Measurements from ENCODE around the gene PLEKHG5.
A peak's percentile ranks its signal among the peaks of the same experiment; 100 is the strongest.
"Not testable (repeated sequence)": the region's sequence is repeated elsewhere in the genome, so short reads cannot be mapped to it uniquely, and the experiment has no call there.

Gene PLEKHG5

GRCh38 chr1:6497215-6497866, 5.9 kb upstream of the PLEKHG5 start:
- DNase-seq (ENCODE audit: low read depth in 1 of 2, low spot score in 1 of 2) = peak; percentile 21 to 35

GRCh38 chr1:6496890-6497214, 5.4 kb upstream of the PLEKHG5 start:
- DNase-seq (ENCODE audit: low read depth in 1 of 2, low spot score in 1 of 2) = no peak

GRCh38 chr1:6496365-6496721, 4.9 kb upstream of the PLEKHG5 start:
- no peak for DNase-seq (ENCODE audit: low read depth in 1 of 2, low spot score in 1 of 2)

- DNase-seq (ENCODE audit: low read depth in 1 of 2, low spot score in 1 of 2) = no peak
Observed at GRCh38 chr1:6495540-6496364, 4.3 kb upstream of the PLEKHG5 start.

DNA sequence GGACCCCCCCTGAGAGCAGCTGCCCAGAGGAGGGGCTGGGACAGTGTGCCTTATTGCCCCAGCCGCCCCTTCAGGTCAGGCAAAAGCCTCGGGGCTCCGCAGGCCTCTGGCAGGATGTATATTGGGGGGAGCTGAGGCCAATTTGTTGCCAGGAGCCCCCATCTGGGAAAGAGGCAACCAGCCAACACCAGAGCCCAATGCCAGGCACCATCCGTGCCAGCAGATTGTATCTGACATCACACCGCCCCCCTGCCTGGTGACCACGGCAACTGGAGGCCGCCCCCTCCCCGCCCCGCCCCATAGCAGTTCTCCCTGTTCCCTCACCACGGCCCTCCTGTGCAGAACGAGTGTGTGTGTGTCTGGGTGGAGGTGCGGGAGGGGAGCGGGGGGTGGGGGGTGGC, 3.6 kb upstream of the PLEKHG5 start:
- no peak for DNase-seq (ENCODE audit: low read depth in 1 of 2, low spot score in 1 of 2)

DNA sequence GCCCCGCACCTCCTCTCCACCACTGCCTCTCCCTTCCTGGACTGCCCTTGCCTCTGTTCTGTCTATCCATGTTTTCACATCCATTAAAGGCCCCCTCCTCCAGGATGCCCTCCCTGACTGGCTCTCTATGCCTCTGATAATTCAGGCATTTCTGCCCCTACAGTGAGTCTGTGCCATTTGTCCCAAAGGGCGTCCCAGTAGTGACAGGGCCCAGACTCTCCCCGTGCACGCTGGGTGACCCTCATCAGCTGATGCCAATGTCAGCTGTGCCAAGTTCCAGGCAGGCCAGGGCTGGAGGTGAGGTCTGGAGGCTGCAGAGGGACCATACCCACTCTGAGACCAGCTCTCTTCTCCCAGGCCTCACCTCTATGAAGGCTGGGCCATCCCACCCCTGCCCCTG, 3.2 kb upstream of the PLEKHG5 start:
- DNase-seq (ENCODE audit: low read depth in 1 of 2, low spot score in 1 of 2) = no peak

DNA sequence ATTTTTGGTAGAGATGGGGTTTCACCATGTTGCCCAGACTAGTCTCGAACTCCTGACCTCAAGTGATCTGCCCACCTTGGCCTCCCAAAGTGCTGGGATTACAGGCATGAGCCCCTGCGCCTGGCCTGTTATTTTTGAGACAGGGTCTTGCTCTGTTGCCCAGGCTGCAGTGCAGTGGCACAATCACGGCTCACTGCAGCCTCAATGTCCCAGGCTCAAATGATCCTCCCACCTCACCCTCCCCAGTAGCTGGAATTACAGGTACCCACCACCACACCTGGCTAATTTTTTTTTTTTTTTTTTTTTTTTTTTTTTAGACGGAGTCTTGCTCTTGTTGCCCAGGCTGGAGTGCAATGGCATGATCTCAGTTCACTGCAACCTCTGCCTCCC, 2.4 kb upstream of the PLEKHG5 start:
- DNase-seq (ENCODE audit: low read depth in 1 of 2, low spot score in 1 of 2) = not testable (repeated sequence)

- DNase-seq (ENCODE audit: low read depth in 1 of 2, low spot score in 1 of 2) = no peak
Observed at GRCh38 chr1:6491966-6492365, 499 bp upstream of the PLEKHG5 start.

GRCh38 chr1:6491081-6491449, 402 bp downstream of the PLEKHG5 start:
- no peak for DNase-seq (ENCODE audit: low read depth in 1 of 2, low spot score in 1 of 2)

- peak; percentile 20 to 39 for DNase-seq (ENCODE audit: low read depth in 1 of 2, low spot score in 1 of 2)
Observed at GRCh38 chr1:6490181-6491080, 1.0 kb downstream of the PLEKHG5 start.

GRCh38 chr1:6489799-6490180, 1.7 kb downstream of the PLEKHG5 start:
- peak; percentile 58 to 70 for DNase-seq (ENCODE audit: low read depth in 1 of 2, low spot score in 1 of 2)

GRCh38 chr1:6489383-6489765, 2.1 kb downstream of the PLEKHG5 start:
- no peak for DNase-seq (ENCODE audit: low read depth in 1 of 2, low spot score in 1 of 2)

DNA sequence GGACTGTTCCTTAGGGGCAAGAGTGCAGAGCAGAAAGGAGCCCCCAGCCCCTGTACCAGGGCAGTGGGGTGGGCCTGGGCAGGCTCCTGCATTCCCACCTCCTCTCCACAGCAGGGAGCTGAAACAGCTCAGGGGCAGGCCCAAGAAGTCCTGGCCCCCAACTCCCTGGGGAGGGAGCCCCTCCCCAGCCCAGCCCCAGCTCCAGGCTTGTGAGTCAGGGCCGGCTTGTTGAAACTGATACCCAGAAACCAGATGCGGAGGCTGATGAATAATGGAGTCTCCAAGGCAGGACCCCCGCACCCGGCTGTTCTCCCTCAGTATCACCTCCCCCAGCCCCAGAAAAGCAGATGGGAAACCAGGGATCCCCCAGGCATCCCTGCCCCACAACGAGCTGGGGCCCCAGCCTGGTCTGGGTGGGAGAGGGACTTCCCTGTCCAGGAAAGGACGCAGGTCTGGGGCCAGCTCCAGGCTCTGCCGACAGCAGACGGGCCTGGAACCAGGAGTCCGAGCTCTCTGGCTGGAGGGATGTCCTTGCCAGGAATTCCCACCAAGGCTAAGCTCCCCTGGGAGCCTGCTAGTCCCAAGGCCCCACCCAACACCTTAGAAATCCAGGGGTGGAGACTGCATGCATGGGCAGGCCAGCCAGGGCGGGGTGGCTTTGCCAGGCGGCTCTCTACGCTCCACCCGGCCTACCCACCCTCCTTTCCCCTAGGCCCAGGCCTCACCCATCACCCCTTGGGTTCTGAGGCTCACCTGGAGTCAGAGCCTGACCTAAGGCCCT, 2.7 kb downstream of the PLEKHG5 start:
- DNase-seq (ENCODE audit: low read depth in 1 of 2, low spot score in 1 of 2) = no peak

GRCh38 chr1:6487804-6488484, 3.5 kb downstream of the PLEKHG5 start:
- no peak for DNase-seq (ENCODE audit: low read depth in 1 of 2, low spot score in 1 of 2)

DNA sequence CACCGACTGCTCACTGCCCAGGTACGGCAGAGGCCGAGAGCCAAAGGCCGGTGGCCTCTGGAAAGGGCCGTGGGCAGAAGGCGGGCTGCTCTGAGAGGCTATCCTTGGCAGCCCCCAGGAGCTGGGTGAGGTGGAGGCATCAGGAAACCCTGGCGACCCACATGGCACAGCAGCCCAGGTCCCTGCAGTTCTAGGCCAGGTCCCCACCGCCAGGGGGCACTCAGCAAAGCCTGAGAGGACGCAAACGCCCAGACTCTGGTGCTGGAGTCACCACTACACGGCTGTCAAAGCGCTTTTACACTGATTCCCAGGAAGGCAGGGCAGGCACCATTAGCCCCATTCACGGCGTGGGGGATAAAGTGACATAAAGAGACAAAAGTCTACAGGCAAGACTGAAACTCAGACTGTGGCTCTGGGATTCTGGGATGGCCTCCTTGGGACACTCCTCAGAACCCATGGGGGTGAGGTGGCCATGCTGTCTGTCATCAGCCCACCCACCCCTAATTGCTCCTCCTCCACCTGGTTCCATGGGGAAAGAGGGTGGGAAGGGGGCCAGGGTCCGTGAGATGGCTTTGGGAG, 4.9 kb downstream of the PLEKHG5 start:
- peak; percentile 76 to 84 for DNase-seq (ENCODE audit: low read depth in 1 of 2, low spot score in 1 of 2)

GRCh38 chr1:6485168-6486101, 6.0 kb downstream of the PLEKHG5 start:
- DNase-seq (ENCODE audit: low read depth in 1 of 2, low spot score in 1 of 2) = no peak

- DNase-seq (ENCODE audit: low read depth in 1 of 2, low spot score in 1 of 2) = no peak
Observed at GRCh38 chr1:6484826-6485167, 6.7 kb downstream of the PLEKHG5 start.

DNA sequence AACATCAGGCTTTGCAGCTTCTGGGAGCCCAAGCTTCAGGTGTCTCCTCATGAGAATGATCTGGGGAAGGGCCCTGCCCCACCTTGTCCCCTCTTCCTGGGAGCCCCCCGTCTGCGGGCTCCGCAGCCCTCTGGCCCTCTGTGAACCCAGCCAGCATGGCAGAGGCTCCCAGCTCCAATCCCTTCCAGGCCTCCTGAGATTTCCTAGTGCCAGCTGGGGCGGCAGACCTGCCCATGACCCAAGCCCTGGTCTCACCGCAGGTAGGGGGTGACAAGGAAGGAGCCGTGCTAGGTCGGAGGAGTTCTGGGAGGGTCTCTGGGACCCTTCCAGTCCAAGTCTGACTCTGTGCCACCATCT, 7.7 kb downstream of the PLEKHG5 start:
- DNase-seq (ENCODE audit: low read depth in 1 of 2, low spot score in 1 of 2) = no peak

GRCh38 chr1:6483017-6483760, 8.3 kb downstream of the PLEKHG5 start:
- no peak for DNase-seq (ENCODE audit: low read depth in 1 of 2, low spot score in 1 of 2)

Measured in stimulated activated CD4-positive, alpha-beta T cell treated with anti-CD3 and anti-CD28 coated beads, Interleukin-15, amount 100 ng/mL, for 1 hour (primary cell).